Body of pancreas (tissue), 4 donors: ENCODE measurements around the gene PHF1.
"Not testable (repeated sequence)": the region's sequence is repeated elsewhere in the genome, so short reads cannot be mapped to it uniquely, and the experiment has no call there.

ENCODE experiments used
- CTCF ChIP-seq, 7 experiments: fragments of 450-650 bp in 4 of 7; fragments of 200-600 bp in 3 of 7; sonication (generic) in 3 of 7; IDR thresholded peaks; one replicate each; pipeline ENCODE4 v1.5.1; 2016 to 2019; ENCODE audit warnings: antibody characterized with exemption in 7 of 7
- POLR2A ChIP-seq, 3 donors: fragments of 450-650 bp; IDR thresholded peaks; one replicate each; pipeline ENCODE4 v1.6.1; 2016; ENCODE audit warnings: antibody characterized with exemption in 3 of 3, mild to moderate bottlenecking in 2 of 3

- TF ChIP-seq POLR2A, CTCF (IDR thresholded peaks at IDR 0.05): not testable (repeated sequence)
Measured at GRCh38 chr6:33398601-33399000, 12.2 kb upstream of the PHF1 start.
